Right lobe of liver (tissue), 4 donors: ENCODE measurements around the gene VSTM2L.

ENCODE experiments used
- CTCF ChIP-seq, 4 donors: fragments of 200-600 bp in 3 of 4; fragments of 450-650 bp in 1 of 4; IDR thresholded peaks; one replicate each; pipeline versions ENCODE4 v1.5.1 to v1.8.0; 2016 to 2022; ENCODE audit warnings: antibody characterized with exemption in 4 of 4, mild to moderate bottlenecking in 2 of 4
- POLR2A ChIP-seq: fragments of 450-650 bp; IDR thresholded peaks from one replicate; pipeline ENCODE4 v1.6.1; 2017; ENCODE audit warnings: antibody characterized with exemption, mild to moderate bottlenecking
- donor health status: DM: no; HTN: no; CAD: no.
- donor health status: DM: no; HTN: no; CAD: no.
- donor health status: DM: no; HTN: yes; CAD: no.

- TF ChIP-seq CTCF (IDR thresholded peaks at IDR 0.05) (no peak), POLR2A (no peak)
Observed at GRCh38 chr20:37892001-37892400, 10.9 kb upstream of the VSTM2L start.
